ENCODE measurements around the gene NTRK1.

Gene NTRK1

GRCh38 chr1:156853761-156854160 lies 6.9 kb upstream of the NTRK1 start:
- Histone ChIP-seq H3K27me3 (replicated peaks) (peaks cover 27% of the 10 kb centered on the region), H3K36me3 (replicated peaks) (no peaks in the 10 kb centered on the region), H3K4me3 (ENCODE audit: low read depth, low read length) (no peak overlapping the region), H3K27ac (no peak overlapping the region)
- in situ Hi-C loops (cut with HindIII; ENCODE audit: low pct_ligation_motif_present, low sequenced_read_pairs) = no loop called here
- no peak for TF ChIP-seq CTCF (IDR thresholded peaks at IDR 0.05; ENCODE audit: low read depth, low read length, missing control alignments)
- no peak for DNase-seq

- TF ChIP-seq CTCF (IDR thresholded peaks at IDR 0.05; ENCODE audit: low read depth, low read length, missing control alignments) = peak; percentile 25
- H3K27me3 ChIP-seq (replicated peaks) = peaks cover 29% of the 10 kb centered on the region
Observed at GRCh38 chr1:156854634-156855033, 6.0 kb upstream of the NTRK1 start.

GRCh38 chr1:156856282-156856785 lies 4.3 kb upstream of the NTRK1 start:
- Histone ChIP-seq H3K4me3 (ENCODE audit: low read depth, low read length) (no peak overlapping the region), H3K36me3 (replicated peaks) (no peaks in the 10 kb centered on the region), H3K27ac (no peak overlapping the region), H3K27me3 (replicated peaks) (peaks cover 44% of the 10 kb centered on the region)
- TF ChIP-seq CTCF (IDR thresholded peaks at IDR 0.05; ENCODE audit: low read depth, low read length, missing control alignments) = no peak
- DNase-seq = no peak
- in situ Hi-C loops (cut with HindIII; ENCODE audit: low pct_ligation_motif_present, low sequenced_read_pairs) = no loop called here

More at GRCh38 chr1:156854634-156855033, 6.0 kb upstream of the NTRK1 start:
- Histone ChIP-seq H3K36me3 (replicated peaks) (no peaks in the 10 kb centered on the region), H3K4me3 (ENCODE audit: low read depth, low read length) (no peak overlapping the region), H3K27ac (no peak overlapping the region)
- in situ Hi-C loops (cut with HindIII; ENCODE audit: low pct_ligation_motif_present, low sequenced_read_pairs) = no loop called here
- no peak for DNase-seq

- Histone ChIP-seq H3K27me3 (replicated peaks) (peaks cover 49% of the 10 kb centered on the region), H3K4me3 (ENCODE audit: low read depth, low read length) (no peak overlapping the region), H3K27ac (no peak overlapping the region), H3K36me3 (replicated peaks) (no peaks in the 10 kb centered on the region)
- in situ Hi-C loops (cut with HindIII; ENCODE audit: low pct_ligation_motif_present, low sequenced_read_pairs) = no loop called here
- no peak for DNase-seq
- no peak for TF ChIP-seq CTCF (IDR thresholded peaks at IDR 0.05; ENCODE audit: low read depth, low read length, missing control alignments)
Observed at GRCh38 chr1:156857532-156857931, 3.1 kb upstream of the NTRK1 start.

GRCh38 chr1:156858555-156858956 lies 2.1 kb upstream of the NTRK1 start:
- no peak for TF ChIP-seq CTCF (IDR thresholded peaks at IDR 0.05; ENCODE audit: low read depth, low read length, missing control alignments)
- no peak overlapping the region for H3K4me3 ChIP-seq (ENCODE audit: low read depth, low read length)
- DNase-seq = no peak
- no peaks in the 10 kb centered on the region for H3K36me3 ChIP-seq (replicated peaks)
- in situ Hi-C loops (cut with HindIII; ENCODE audit: low pct_ligation_motif_present, low sequenced_read_pairs) = no loop called here
- H3K27me3 ChIP-seq (replicated peaks) = peaks cover 49% of the 10 kb centered on the region
- H3K27ac ChIP-seq = no peak overlapping the region

GRCh38 chr1:156858959-156859522 lies 1.6 kb upstream of the NTRK1 start, which contains the start of gene INSRR:
Gene INSRR (minus strand): TSS chr1:156859117. CDS start chr1:156858621, 496 bp downstream.
- TF ChIP-seq CTCF (IDR thresholded peaks at IDR 0.05; ENCODE audit: low read depth, low read length, missing control alignments) = no peak
- no peaks in the 10 kb centered on the region for H3K36me3 ChIP-seq (replicated peaks)
- H3K27ac ChIP-seq = no peak within 1 kb of the TSS
- in situ Hi-C loops (cut with HindIII; ENCODE audit: low pct_ligation_motif_present, low sequenced_read_pairs) = no loop called here
- no peak for DNase-seq
- H3K27me3 ChIP-seq (replicated peaks) = peaks cover 49% of the 10 kb centered on the region
- peak within 1 kb of the TSS; percentile 34 for H3K4me3 ChIP-seq (ENCODE audit: low read depth, low read length)
